Mesenchymal stem cell (in vitro differentiated cells and primary cell): Measurements from ENCODE around the gene ENPP7.

Experiments
- DNase-seq: peaks from one replicate; pipeline ENCODE4 v3.0.0-alpha.2; 2013
- H2AFZ ChIP-seq: one replicate; pipeline ENCODE4 v1.6.1; 2013; ENCODE audit warnings: low read depth, mild to moderate bottlenecking, control low read depth, inconsistent platforms, low read length, moderate library complexity
- H2AK5ac ChIP-seq: 2 replicates; pipeline ENCODE4 v1.6.1; 2013; ENCODE audit warnings: low read length, moderate library complexity, mild to moderate bottlenecking, inconsistent platforms; ENCODE audit not compliant: severe bottlenecking
- H2BK120ac ChIP-seq: one replicate; pipeline ENCODE4 v1.6.1; 2013; ENCODE audit warnings: low read depth, mild to moderate bottlenecking, inconsistent platforms, low read length, moderate library complexity
- H2BK12ac ChIP-seq, 2 experiments: one replicate each; pipeline ENCODE4 v1.6.1; 2013; ENCODE audit warnings: inconsistent platforms in 2 of 2, low read length in 2 of 2, mild to moderate bottlenecking in 2 of 2, moderate library complexity in 2 of 2, control low read depth in 1 of 2
- H2BK15ac ChIP-seq: one replicate; pipeline ENCODE4 v1.6.1; 2013; ENCODE audit warnings: mild to moderate bottlenecking, low read depth, inconsistent platforms; ENCODE audit not compliant: poor library complexity, severe bottlenecking
- H2BK5ac ChIP-seq: 2 replicates; pipeline ENCODE4 v1.6.1; 2013; ENCODE audit warnings: low read depth, mild to moderate bottlenecking, low read length, control low read depth, inconsistent platforms; ENCODE audit not compliant: poor library complexity, severe bottlenecking
- H3K14ac ChIP-seq, 2 experiments: one replicate each; pipeline ENCODE4 v1.6.1; 2013; ENCODE audit warnings: inconsistent platforms in 2 of 2, low read length in 2 of 2, control low read depth in 1 of 2, mild to moderate bottlenecking in 1 of 2, moderate library complexity in 1 of 2
- H3K18ac ChIP-seq, 2 experiments: one replicate each; pipeline ENCODE4 v1.6.1; 2013; ENCODE audit warnings: inconsistent platforms in 2 of 2, low read length in 2 of 2, control low read depth in 1 of 2, low read depth in 1 of 2, mild to moderate bottlenecking in 1 of 2
- H3K23ac ChIP-seq, 2 experiments: one replicate each; pipeline ENCODE4 v1.6.1; 2013; ENCODE audit warnings: inconsistent platforms in 2 of 2, low read length in 2 of 2, mild to moderate bottlenecking in 2 of 2, moderate library complexity in 2 of 2, control low read depth in 1 of 2
- H3K27ac ChIP-seq: 2 replicates; pipeline ENCODE4 v1.5.1; 2013; ENCODE audit warnings: mild to moderate bottlenecking, moderate library complexity, low read length, control low read depth, inconsistent platforms; ENCODE audit not compliant: poor library complexity, severe bottlenecking
- H3K27me3 ChIP-seq, 2 experiments: 2 replicates each; pipeline versions ENCODE4 v1.6.1 to v1.7.0; 2013; ENCODE audit warnings: low read length in 2 of 2, mild to moderate bottlenecking in 2 of 2, moderate library complexity in 2 of 2, control low read depth in 1 of 2, inconsistent platforms in 1 of 2; ENCODE audit not compliant: control insufficient read depth in 1 of 2, insufficient read depth in 1 of 2
- H3K36me3 ChIP-seq, 2 experiments: 2 replicates each; pipeline versions ENCODE4 v1.6.1 to v1.7.0; 2013; ENCODE audit warnings: low read length in 2 of 2, control low read depth in 1 of 2, inconsistent platforms in 1 of 2, low read depth in 1 of 2, mild to moderate bottlenecking in 1 of 2; ENCODE audit not compliant: insufficient read depth in 2 of 2, control insufficient read depth in 1 of 2
- H3K4ac ChIP-seq, 2 experiments: one replicate each; pipeline ENCODE4 v1.6.1; 2013; ENCODE audit warnings: inconsistent platforms in 2 of 2, low read length in 2 of 2, mild to moderate bottlenecking in 2 of 2, moderate library complexity in 2 of 2, control low read depth in 1 of 2, low read depth in 1 of 2
- H3K4me1 ChIP-seq: 2 replicates; pipeline ENCODE4 v1.6.1; 2013; ENCODE audit warnings: low read depth, low read length, control low read depth; ENCODE audit not compliant: control insufficient read depth, insufficient read depth
- H3K4me2 ChIP-seq: 2 replicates; pipeline ENCODE4 v1.6.1; 2013; ENCODE audit warnings: low read length, mild to moderate bottlenecking, inconsistent platforms; ENCODE audit not compliant: poor library complexity, severe bottlenecking
- H3K4me3 ChIP-seq, 2 experiments: 2 replicates each; pipeline versions ENCODE4 v1.5.1 to v1.7.0; 2013; ENCODE audit warnings: low read length in 2 of 2, mild to moderate bottlenecking in 2 of 2, control low read depth in 1 of 2, low read depth in 1 of 2; ENCODE audit not compliant: insufficient read depth in 1 of 2
- H3K79me1 ChIP-seq: replicated peaks from 2 replicates; pipeline ENCODE4 v1.6.1; 2013; ENCODE audit warnings: mild to moderate bottlenecking, control low read depth, low read length, inconsistent platforms; ENCODE audit not compliant: poor library complexity, severe bottlenecking
- H3K9ac ChIP-seq: 2 replicates; pipeline ENCODE4 v1.7.0; 2013; ENCODE audit warnings: mild to moderate bottlenecking, low read length, moderate library complexity
- H3K9me3 ChIP-seq: 2 replicates; pipeline ENCODE4 v1.7.0; 2013; ENCODE audit warnings: mild to moderate bottlenecking, low read length; ENCODE audit not compliant: control insufficient read depth
- H4K8ac ChIP-seq: one replicate; pipeline ENCODE4 v1.6.1; 2013; ENCODE audit warnings: inconsistent platforms, mild to moderate bottlenecking, low read length, moderate library complexity
- H4K91ac ChIP-seq: one replicate; pipeline ENCODE4 v1.6.1; 2013; ENCODE audit warnings: mild to moderate bottlenecking, low read length, inconsistent platforms
- WGBS: methylation state at CpG from one replicate; pipeline ENCODE4 v1.1.7; 2013; ENCODE audit warnings: mixed read lengths; 5-methylcytosine and 5-hydroxymethylcytosine counted together

ENPP7 gene

GRCh38 chr17:79781736-79782575 is 51.2 kb downstream of the ENPP7 start:
- peaks cover 13% of the 10 kb centered on the region for H3K4me1 ChIP-seq
- no peak overlapping the region for H4K91ac ChIP-seq
- H3K27ac ChIP-seq, result no peak overlapping the region

GRCh38 chr17:79783891-79784290 is 53.1 kb downstream of the ENPP7 start:
- Histone ChIP-seq H3K4me2 (no peak overlapping the region), H3K36me3 (peaks cover 0 to 32% of the 10 kb centered on the region in 2 experiments), H2BK15ac (no peak overlapping the region), H3K79me1 (no peaks in the 10 kb centered on the region), H3K9me3 (no peaks in the 10 kb centered on the region), H3K9ac (no peak overlapping the region), H2AK5ac (no peak overlapping the region), H3K4me3 (no peak overlapping the region), H3K27me3 (peaks cover 26 to 82% of the 10 kb centered on the region in 2 experiments), H3K18ac (no peak overlapping the region), H2BK120ac (no peak overlapping the region), H2BK12ac (no peak overlapping the region), H3K4ac (no peak overlapping the region), H3K14ac (no peak overlapping the region), H2AFZ (no peak overlapping the region), H2BK5ac (no peak overlapping the region), H3K27ac (no peak overlapping the region), H4K91ac (no peak overlapping the region), H3K4me1 (peaks cover 6% of the 10 kb centered on the region), H4K8ac (no peak overlapping the region), H3K23ac (no peak overlapping the region)
- 98% methylated on average over 18 of the region's 18 CpGs for WGBS
- DNase-seq, result no peak

More at GRCh38 chr17:79781736-79782575, 51.2 kb downstream of the ENPP7 start:
- no peak overlapping the region for H4K8ac ChIP-seq
- H3K18ac ChIP-seq, result no peak overlapping the region
- DNase-seq, result no peak
- H2BK15ac ChIP-seq, result no peak overlapping the region
- peaks cover 10 to 73% of the 10 kb centered on the region in 2 experiments for H3K27me3 ChIP-seq
- H3K9ac ChIP-seq, result no peak overlapping the region
- H3K79me1 ChIP-seq, result no peaks in the 10 kb centered on the region
- WGBS, result 95% methylated on average over 27 of the region's 27 CpGs
- no peak overlapping the region for H2AK5ac ChIP-seq
- no peak overlapping the region for H3K4me3 ChIP-seq
- no peak overlapping the region for H2BK5ac ChIP-seq
- no peak overlapping the region for H3K14ac ChIP-seq
- H3K9me3 ChIP-seq, result no peaks in the 10 kb centered on the region
- H3K4me2 ChIP-seq, result no peak overlapping the region
- no peak overlapping the region for H2AFZ ChIP-seq
- no peak overlapping the region for H3K23ac ChIP-seq
- H2BK12ac ChIP-seq, result no peak overlapping the region
- H3K36me3 ChIP-seq, result peaks cover 0 to 32% of the 10 kb centered on the region in 2 experiments
- H3K4ac ChIP-seq, result no peak overlapping the region
- H2BK120ac ChIP-seq, result no peak overlapping the region

DNA sequence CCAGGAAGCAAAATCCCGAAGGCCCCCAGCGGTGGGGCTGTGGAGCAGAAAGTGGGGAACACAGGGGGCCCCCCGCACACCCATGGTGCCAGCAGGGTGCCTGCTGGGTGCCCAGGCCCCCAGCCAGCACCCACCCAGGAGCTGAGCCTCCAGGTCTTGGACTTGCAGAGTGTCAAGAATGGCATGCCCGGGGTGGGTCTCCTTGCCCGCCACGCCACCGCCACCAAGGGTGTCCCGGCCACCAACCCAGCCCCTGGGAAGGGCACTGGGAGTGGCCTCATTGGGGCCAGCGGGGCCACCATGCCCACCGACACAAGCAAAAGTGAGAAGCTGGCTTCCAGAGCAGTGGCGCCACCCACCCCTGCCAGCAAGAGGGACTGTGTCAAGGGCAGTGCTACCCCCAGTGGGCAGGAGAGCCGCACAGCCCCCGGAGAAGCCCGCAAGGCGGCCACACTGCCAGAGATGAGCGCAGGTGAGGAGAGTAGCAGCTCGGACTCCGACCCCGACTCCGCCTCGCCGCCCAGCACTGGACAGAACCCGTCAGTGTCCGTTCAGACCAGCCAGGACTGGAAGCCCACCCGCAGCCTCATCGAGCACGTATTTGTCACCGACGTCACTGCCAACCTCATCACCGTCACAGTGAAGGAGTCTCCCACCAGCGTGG is 53.7 kb downstream of the ENPP7 start:
- no peak overlapping the region for H3K23ac ChIP-seq
- H3K4me1 ChIP-seq, result peaks cover 2% of the 10 kb centered on the region
- no peak for DNase-seq
- H3K18ac ChIP-seq, result no peak overlapping the region
- H2AFZ ChIP-seq, result no peak overlapping the region
- no peak overlapping the region for H3K14ac ChIP-seq
- H3K36me3 ChIP-seq, result peaks cover 0 to 32% of the 10 kb centered on the region in 2 experiments
- H2BK15ac ChIP-seq, result no peak overlapping the region
- H4K8ac ChIP-seq, result no peak overlapping the region
- H4K91ac ChIP-seq, result no peak overlapping the region
- no peak overlapping the region for H3K4ac ChIP-seq
- H3K9ac ChIP-seq, result no peak overlapping the region
- H3K4me2 ChIP-seq, result no peak overlapping the region
- H2AK5ac ChIP-seq, result no peak overlapping the region
- H3K27me3 ChIP-seq, result peaks cover 32 to 82% of the 10 kb centered on the region in 2 experiments
- H2BK12ac ChIP-seq, result no peak overlapping the region
- 95% methylated on average over 31 of the region's 31 CpGs for WGBS
- H3K79me1 ChIP-seq, result no peaks in the 10 kb centered on the region
- H3K27ac ChIP-seq, result no peak overlapping the region
- no peaks in the 10 kb centered on the region for H3K9me3 ChIP-seq
- H2BK5ac ChIP-seq, result no peak overlapping the region
- no peak overlapping the region for H3K4me3 ChIP-seq
- H2BK120ac ChIP-seq, result no peak overlapping the region
